Measurements from ENCODE around the gene HSPA2.

The HSPA2 gene

GRCh38 chr14:64584190-64584589, 43.6 kb downstream of the HSPA2 start:
- no peak for TF ChIP-seq CTCF (IDR thresholded peaks at IDR 0.05; ENCODE audit: extremely low read depth, missing control alignments)
- DNase-seq (ENCODE audit: low spot score), result no peak

GRCh38 chr14:64591809-64592208, 51.3 kb downstream of the HSPA2 start:
- no peak for DNase-seq (ENCODE audit: low spot score)
- TF ChIP-seq CTCF (IDR thresholded peaks at IDR 0.05; ENCODE audit: extremely low read depth, missing control alignments), result no peak

All from GM20000 (cell line).